Ovary (tissue), 9 donors: ENCODE data around the gene NFASC. TPM values are rescaled to one million over a fixed set of nuclear protein-coding genes. Genes with fewer than 3 reads are reported as not detected.

ENCODE experiments used
- DNase-seq, 5 donors: peaks; one replicate each; pipeline ENCODE4 v3.0.0-alpha.2; 2019 to 2020
- H3K27ac ChIP-seq, 2 donors: fragments of 200-600 bp; one replicate each; pipeline versions ENCODE4 v1.5.1 to v1.8.0; 2019 to 2022
- H3K27me3 ChIP-seq: fragments of 200-600 bp; one replicate; pipeline ENCODE4 v1.8.0; 2022
- H3K36me3 ChIP-seq: fragments of 200-600 bp; sonication (generic); one replicate; pipeline ENCODE4 v1.5.1; 2019
- H3K4me1 ChIP-seq: one replicate; pipeline ENCODE4 v1.8.1; 2013; ENCODE audit warnings: mild to moderate bottlenecking, moderate library complexity; ENCODE audit not compliant: insufficient read depth
- H3K4me3 ChIP-seq: fragments of 200-600 bp; sonication (generic); one replicate; pipeline ENCODE4 v1.5.1; 2017
- H3K9me3 ChIP-seq, 2 donors: fragments of 200-600 bp in 1 of 2; sonication (generic) in 1 of 2; one replicate each; pipeline versions ENCODE4 v1.5.1 to v1.8.1; 2013 to 2019; ENCODE audit warnings: mild to moderate bottlenecking in 1 of 2, moderate library complexity in 1 of 2
- CTCF ChIP-seq, 3 donors: fragments of 450-650 bp in 2 of 3; fragments of 200-600 bp in 1 of 3; IDR thresholded peaks; one replicate each; pipeline versions ENCODE4 v1.5.1 to v1.8.0; 2016 to 2022; ENCODE audit warnings: antibody characterized with exemption in 3 of 3, mild to moderate bottlenecking in 1 of 3
- EP300 ChIP-seq: sonication (generic); formaldehyde crosslinking; IDR thresholded peaks from one replicate; pipeline ENCODE4 v1.6.1; 2017; ENCODE audit warnings: antibody characterized with exemption
- POLR2A ChIP-seq: fragments of 450-650 bp; IDR thresholded peaks from one replicate; pipeline ENCODE4 v1.6.1; 2017; ENCODE audit warnings: antibody characterized with exemption, mild to moderate bottlenecking, moderate library complexity
- WGBS, 3 donors: extraction: QIAGEN DNeasy Blood & Tissue Kit in 1 of 3; methylation state at CpG; one replicate each; pipeline versions ENCODE4 v1.1.5 to v1.1.7; 2013 to 2017; 5-methylcytosine and 5-hydroxymethylcytosine counted together
- intact Hi-C, 4 donors: fragments of 100-400 bp; cut with DNase I; formaldehyde crosslinking; loops; one replicate each; pipeline versions ENCODE4 v1.11.0 to v1.15.1; 2022 to 2023
- polyA plus RNA-seq, 2 donors: library from polyadenylated mRNA; stranded (reverse); fragments of 200-250 nt in 1 of 2; fragments of 350-450 nt in 1 of 2; fragmentation: Illumina TruSeq in 1 of 2; extraction: RNeasy Lipid Tissue Mini Kit (QIAGEN cat#74804) in 1 of 2; gene quantifications; one replicate each; pipeline ENCODE4 v1.2.3, GENCODE V29; 2013 to 2014
- total RNA-seq, 7 donors: library from RNA; depleted of rRNA in 2 of 7; stranded (reverse); fragments of >200 nt in 2 of 7; fragmentation: NEBNext Ultra II Directional in 3 of 7; extraction: Animal tissue kit (Norgen Biotek cat#: 25700) in 3 of 7; gene quantifications; one replicate each; pipeline versions ENCODE4 v1.1.0 to v1.2.4, GENCODE V29; 2016 to 2023
- donor health status: DM: no; HTN: no; CAD: no; lungs with moderate emphysema.
- donor health status: DM: no; HTN: no; CAD: no.
- donor health status: Bipolar disorder and iron deficiency.
- donor health status: DM: yes; HTN: yes; CAD: no.
- donor health status: DM: no; HTN: no; CAD: no.
- donor health status: DM: yes; HTN: yes; CAD: no.

NFASC gene
- total and polyA plus RNA-seq, 9 donors = 9.3 to 73.2 (median 20.9) TPM

GRCh38 chr1:204991342-204991844, 120.7 kb downstream of the NFASC start:
- no peaks in the 10 kb centered on the region for H3K4me1 ChIP-seq
- WGBS, 3 donors = 75 to 83% (median 78%) methylated on average over 11 of the region's 11 CpGs
- no peaks in the 10 kb centered on the region for H3K9me3 ChIP-seq
- TF ChIP-seq EP300 (no peak), POLR2A (no peak)
- intact Hi-C loops = loop anchor here in 1 of 4 donors (5.0 kb wide), 1 partner anchor 66 kb away; no protein-coding TSS in a partner anchor
- no peak overlapping the region for H3K4me3 ChIP-seq
- DNase-seq = no peak
- no peak overlapping the region for H3K27ac ChIP-seq
- no peaks in the 10 kb centered on the region for H3K36me3 ChIP-seq
- H3K27me3 ChIP-seq = no peaks in the 10 kb centered on the region

- Histone ChIP-seq H3K9me3 (no peaks in the 10 kb centered on the region), H3K36me3 (no peaks in the 10 kb centered on the region), H3K4me3 (no peak overlapping the region), H3K27me3 (no peaks in the 10 kb centered on the region), H3K27ac (no peak overlapping the region), H3K4me1 (no peaks in the 10 kb centered on the region)
- no peak for DNase-seq
- intact Hi-C loops = loop anchor here in 1 of 4 donors (5.0 kb wide), 1 partner anchor 65 kb away; no protein-coding TSS in a partner anchor
- TF ChIP-seq POLR2A = no peak
- no peak for TF ChIP-seq EP300
- TF ChIP-seq CTCF (IDR thresholded peaks at IDR 0.05) = no peak
- 87 to 93% (median 90%) methylated on average over 13 of the region's 13 CpGs for WGBS, 3 donors
Observed at GRCh38 chr1:204992201-204992997, 121.7 kb downstream of the NFASC start.

- TF ChIP-seq CTCF (IDR thresholded peaks at IDR 0.05) (no peak), POLR2A (no peak), EP300 (no peak)
- 90 to 94% (median 92%) methylated on average over 10 of the region's 10 CpGs for WGBS, 3 donors
- intact Hi-C loops = loop anchor here in 1 of 4 donors (5.0 kb wide), 1 partner anchor 64 kb away; no protein-coding TSS in a partner anchor
Observed at GRCh38 chr1:204992998-204993314, 122.3 kb downstream of the NFASC start.

GRCh38 chr1:204994086-204994862, 123.6 kb downstream of the NFASC start:
- Histone ChIP-seq H3K4me3 (no peak overlapping the region), H3K27me3 (no peaks in the 10 kb centered on the region), H3K9me3 (no peaks in the 10 kb centered on the region), H3K36me3 (no peaks in the 10 kb centered on the region), H3K4me1 (no peaks in the 10 kb centered on the region), H3K27ac (no peak overlapping the region)
- DNase-seq = no peak
- no peak for TF ChIP-seq POLR2A
- TF ChIP-seq CTCF (IDR thresholded peaks at IDR 0.05) = no peak
- no peak for TF ChIP-seq EP300
- 88 to 95% (median 88%) methylated on average over 10 of the region's 10 CpGs for WGBS, 3 donors
- intact Hi-C loops = loop anchor here in 1 of 4 donors (5.0 kb wide), 1 partner anchor 63 kb away; no protein-coding TSS in a partner anchor

More at GRCh38 chr1:204992998-204993314, 122.3 kb downstream of the NFASC start:
- DNase-seq = no peak
- no peak overlapping the region for H3K4me3 ChIP-seq
- no peaks in the 10 kb centered on the region for H3K4me1 ChIP-seq
- H3K9me3 ChIP-seq = no peaks in the 10 kb centered on the region
- H3K36me3 ChIP-seq = no peaks in the 10 kb centered on the region
- no peak overlapping the region for H3K27ac ChIP-seq
- H3K27me3 ChIP-seq = no peaks in the 10 kb centered on the region
